Left renal pelvis (tissue), 4 donors: ENCODE data around the gene PPP2R3C. TPM values are rescaled to one million over a fixed set of nuclear protein-coding genes. Genes with fewer than 3 reads are reported as not detected.
"Not testable (repeated sequence)": the region's sequence is repeated elsewhere in the genome, so short reads cannot be mapped to it uniquely, and the experiment has no call there.

Experiments
- DNase-seq, 4 donors: peaks; one replicate each; pipeline ENCODE4 v3.0.0-alpha.2; 2013; ENCODE audit warnings: low read depth in 4 of 4, low spot score in 3 of 4
- polyA plus RNA-seq, 4 donors: library from polyadenylated mRNA; unstranded; fragments of 120-200 nt; gene quantifications; one replicate each; pipeline ENCODE4 v1.2.1, GENCODE V29; 2013; ENCODE audit not compliant: insufficient read length in 4 of 4

Gene PPP2R3C
- 10 to 100 TPM; 42.8 to 57.2 (median 49.7) TPM for polyA plus RNA-seq

DNA sequence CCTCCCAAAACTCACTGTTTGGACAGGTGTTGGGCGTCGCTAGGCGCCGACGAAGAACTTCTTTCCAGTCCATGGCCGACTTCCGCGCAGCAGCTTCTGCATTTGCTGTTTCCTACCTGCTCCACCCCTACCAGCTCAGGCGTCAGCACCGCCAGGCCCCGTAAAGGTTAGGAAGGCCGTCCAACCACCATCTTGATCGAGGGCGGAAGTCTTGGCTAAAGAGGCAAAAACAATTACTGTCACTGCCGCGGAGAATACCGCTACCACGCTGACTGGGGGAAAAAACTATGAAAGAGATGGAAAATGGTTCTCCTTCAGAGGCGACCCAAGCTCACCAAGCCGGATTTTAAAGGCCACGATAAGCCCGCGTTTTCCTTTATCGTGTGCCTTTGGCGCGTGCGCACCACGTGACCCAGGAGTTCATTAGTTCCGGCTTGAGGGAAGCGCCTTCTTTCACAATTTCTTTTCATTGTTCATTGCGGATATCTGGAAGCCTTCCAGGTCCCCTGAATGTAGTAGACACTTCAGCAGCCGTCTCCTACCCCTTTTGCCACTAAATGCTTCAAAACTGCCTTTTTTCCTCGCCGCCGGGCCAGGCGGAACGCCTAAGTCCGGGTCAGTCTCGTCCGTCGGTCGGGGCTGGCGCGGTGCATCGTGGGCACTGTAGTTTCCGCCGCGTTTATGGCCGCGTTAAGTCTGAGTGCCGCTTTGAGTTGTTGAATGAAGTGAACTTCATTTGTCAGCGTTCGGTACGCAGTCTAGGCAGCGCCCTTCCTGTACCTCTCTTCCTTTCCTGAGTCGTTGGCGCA, at the start of gene PPP2R3C, which contains the start of gene PRORP:
PPP2R3C (minus strand) TSS at position 104 of the 809 bp plus-strand sequence; CDS start at position 73, 31 bp downstream.
PRORP (plus strand) TSS at position 666 of the 809 bp plus-strand sequence. CDS start 694 bp downstream, outside the sequence.
- peak; percentile 85 to 93 (median 88) for DNase-seq

DNA sequence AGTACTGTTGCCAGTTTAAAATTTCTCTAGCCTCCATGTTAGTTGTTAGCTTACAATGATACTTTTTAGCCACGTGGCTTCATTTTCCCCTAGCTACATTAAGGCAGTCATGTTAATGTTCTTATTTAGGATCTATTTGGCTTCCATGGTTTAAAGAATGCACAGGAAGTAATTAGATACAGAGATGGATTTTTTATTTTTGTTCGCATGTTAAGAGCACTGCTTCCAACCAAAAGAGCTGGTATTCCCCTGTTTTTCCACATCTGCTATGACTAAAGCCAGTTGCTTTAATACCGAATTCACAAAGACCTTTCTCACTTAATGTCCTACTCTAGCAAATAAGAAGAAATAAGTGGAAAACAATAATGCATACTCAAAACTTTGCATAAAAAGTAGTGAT, 45.7 kb upstream of the PPP2R3C start:
- no peak for DNase-seq

DNA sequence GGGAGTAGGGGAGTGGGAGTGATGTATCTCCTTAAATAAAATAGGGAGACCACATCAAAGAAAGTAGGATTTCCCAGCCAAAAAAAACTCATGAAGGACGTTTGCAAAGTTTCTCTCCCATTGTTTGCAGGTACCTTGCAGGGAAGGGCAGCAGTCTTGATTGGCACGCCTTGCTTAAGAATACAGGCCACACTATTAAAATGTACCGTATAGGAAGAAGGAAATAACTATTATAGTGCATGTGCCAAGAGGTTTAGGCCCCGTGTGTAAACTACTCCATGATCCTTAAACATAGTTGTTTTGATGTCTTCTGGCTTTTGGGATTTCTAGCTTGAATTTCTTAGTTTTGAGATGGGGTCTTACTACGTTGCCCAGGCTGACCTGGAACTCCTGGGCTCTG, 43.1 kb upstream of the PPP2R3C start:
- no peak for DNase-seq

DNA sequence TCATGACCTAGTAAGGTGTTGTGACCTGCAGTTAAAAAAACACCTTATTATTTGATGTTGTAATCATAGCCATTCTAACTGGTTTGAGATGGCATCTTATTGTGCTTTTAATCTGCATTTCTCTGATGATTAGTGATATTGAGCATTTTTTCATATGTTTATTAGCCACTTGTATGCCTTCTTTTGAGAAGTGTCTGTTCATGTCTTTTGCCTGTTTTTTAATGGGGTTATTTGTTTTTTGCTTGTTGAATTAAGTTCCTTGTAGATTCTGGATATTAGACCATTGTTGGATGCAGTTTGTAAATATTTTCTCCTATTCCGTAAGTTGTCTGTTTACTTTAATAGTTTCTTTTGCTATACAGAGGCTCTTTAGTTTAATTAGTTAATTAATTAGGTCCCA, 41.6 kb upstream of the PPP2R3C start:
- DNase-seq = no peak

DNA sequence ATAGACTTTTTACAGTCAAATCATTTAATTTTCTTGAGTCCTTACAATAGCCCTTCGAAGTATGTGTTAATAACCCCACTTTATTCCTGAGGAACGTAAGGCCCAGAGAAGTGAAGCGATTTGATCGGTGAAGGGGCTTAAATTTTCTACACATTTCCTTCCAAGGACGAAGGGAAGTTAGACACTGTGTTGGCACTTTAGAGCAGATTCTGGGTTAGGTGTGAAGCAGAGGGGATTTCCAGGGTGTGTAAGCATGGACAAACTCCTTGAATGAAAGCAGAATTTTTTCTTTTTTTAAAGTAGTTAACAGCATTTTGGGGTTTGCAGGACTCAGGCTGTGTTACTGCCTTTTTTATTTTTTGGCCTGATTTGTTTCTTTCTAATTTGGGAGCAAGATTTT, 39.4 kb upstream of the PPP2R3C start:
- no peak for DNase-seq

DNA sequence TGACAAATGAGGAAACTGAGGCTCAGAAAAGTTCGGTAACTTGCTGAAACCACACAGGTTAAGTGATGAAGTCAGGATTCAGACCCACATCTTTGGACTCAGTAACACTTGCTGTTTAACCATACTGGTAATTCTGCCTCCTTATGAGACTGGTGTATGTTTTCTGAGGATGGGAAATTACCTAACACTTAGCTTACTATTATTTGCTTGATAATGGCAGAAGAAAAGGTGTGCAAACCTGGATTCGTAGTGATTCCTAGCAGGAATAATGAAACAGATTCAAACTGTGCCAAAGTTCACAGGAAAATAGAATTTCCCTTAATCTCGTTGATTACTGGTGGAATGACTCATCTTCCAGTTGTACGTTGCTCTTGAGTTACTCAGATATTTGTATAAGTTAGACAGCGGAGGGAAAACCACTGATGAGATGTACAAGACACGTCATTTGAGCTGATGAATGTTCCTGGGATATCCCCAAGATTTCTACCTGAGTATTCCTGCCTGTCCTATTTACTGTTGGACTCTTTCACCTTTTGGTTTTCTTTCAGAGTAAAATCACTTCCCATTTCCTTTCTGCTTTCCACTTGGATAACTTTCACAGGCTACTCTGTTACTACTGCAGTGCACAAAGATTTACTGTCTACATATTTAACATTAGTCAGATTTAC, 38.1 kb upstream of the PPP2R3C start:
- no peak for DNase-seq

DNA sequence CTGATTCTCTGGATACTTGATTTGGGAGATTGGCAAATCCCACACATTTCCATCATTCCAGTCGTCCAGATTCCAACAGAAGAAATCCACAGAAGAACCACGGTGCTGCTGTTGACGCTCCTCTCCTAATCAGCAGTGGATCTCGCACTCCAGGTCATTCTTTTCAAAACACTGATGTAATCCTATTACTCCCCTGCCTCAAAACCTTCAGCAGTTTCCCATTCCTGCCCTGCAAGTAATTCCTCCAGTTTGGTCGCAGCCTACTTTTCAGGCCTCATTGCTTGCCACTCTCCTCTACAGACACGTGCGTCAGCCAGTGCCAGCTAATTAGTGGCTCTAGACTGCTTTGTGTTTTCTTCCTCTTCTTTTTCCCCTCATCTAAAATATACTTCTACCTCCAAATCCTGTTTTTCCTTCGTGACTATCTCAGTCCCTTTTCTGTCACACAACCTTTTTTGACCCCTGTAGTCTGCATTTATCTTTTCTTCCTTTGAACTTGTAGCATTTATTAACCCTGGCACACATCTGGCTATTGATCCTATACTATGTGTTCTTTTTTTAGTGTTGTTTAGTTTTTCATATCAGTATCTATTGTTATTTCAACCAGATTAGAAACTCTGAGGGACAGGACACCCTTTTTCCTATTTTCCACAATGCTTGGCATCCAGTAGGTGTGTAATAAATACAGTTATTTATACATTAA, 37.3 kb upstream of the PPP2R3C start:
- DNase-seq = peak in 2 of 4 donors; percentile 27 to 53

DNA sequence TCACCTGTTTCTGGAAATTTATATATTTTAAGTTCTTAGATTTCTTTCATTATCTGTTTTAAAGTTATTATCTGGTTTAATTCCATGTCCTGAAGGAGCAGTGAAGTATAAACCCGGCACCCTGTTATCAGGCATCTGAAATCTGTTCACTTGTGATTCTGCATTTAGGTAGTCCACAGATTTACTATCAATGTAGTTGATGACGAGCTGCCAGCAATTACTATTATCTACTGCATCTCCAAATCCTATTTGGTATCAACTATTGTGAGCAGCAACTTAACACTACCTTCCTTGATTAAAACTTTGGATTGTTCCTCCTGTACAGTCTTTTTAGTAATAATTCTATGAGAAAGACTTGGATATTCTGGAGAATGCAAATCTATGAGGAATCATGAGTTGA, 36.7 kb upstream of the PPP2R3C start:
- DNase-seq = no peak

DNA sequence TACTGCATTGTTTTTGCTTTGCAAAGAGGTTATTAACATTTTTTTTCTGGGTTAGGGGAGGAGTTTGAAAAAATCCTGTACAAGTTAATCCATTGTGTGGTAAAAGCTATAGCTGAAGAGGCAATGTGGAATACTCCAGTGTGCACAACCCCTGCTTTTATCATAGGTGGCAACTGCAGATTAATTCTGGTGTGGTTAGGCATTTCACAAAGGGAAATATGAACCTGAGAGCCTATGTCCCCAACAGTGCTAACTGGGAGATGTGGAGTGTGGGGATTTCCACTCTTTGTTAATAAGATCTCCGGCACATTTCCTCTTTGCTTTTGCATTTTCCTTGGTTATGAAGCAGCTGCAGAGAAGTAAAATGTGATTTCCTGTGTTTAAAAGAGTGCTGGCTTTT, 34.2 kb upstream of the PPP2R3C start:
- DNase-seq = no peak

DNA sequence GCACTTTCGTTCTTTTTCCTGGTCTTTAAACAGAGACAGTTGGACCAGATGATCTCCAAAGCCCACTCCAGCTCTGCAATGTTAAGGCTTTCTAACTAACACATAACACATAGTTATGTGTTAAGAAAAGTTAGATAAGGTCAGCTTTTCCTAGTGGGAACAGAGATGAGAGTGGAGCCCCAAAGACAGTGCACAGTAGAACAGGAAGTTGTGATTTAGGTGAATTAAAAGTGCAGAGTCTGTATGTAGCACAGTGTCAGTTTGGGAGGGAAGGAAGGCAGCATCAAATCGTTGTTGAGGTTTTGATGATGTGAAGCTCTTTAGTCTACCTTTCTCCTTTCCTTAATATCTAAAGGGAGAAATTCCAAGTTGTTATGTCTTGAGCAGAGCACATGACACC, 32.2 kb upstream of the PPP2R3C start:
- no peak for DNase-seq

DNA sequence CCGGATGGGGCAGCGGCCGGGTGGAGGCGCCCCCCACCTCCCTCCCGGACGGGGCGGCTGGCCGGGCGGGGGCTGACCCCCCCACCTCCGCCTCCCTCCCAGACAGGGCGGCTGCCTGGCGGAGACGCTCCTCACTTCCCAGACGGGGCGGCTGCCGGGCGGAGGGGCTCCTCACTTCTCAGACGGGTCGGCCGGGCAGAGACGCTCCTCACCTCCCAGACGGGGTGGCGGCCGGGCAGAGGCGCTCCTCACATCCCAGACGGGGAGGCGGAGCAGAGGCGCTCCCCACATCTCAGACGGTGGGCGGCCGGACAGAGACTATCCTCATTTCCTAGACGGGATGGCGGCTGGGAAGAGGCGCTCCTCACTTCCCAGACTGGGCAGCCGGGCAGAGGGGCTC, 30.7 kb upstream of the PPP2R3C start:
- not testable (repeated sequence) for DNase-seq

DNA sequence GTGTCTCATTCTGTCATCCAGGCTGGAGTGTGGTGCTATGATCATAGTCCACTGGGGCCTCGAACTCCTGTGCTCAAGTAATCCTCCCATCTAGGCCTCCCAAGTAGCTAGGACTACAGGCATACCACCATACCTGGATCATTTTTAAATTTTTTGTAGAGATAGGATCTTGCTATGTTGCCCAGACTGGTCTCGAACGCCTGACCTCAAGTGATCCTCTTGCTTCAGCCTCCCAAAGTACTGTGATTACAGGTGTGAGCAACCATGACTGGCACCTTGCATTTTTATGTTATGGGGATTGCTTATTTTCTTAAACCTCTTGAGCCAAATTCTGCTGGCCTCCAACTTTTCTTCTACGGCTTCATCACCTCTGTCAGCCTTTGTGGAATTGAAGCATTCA, 27.4 kb upstream of the PPP2R3C start:
- DNase-seq = no peak

DNA sequence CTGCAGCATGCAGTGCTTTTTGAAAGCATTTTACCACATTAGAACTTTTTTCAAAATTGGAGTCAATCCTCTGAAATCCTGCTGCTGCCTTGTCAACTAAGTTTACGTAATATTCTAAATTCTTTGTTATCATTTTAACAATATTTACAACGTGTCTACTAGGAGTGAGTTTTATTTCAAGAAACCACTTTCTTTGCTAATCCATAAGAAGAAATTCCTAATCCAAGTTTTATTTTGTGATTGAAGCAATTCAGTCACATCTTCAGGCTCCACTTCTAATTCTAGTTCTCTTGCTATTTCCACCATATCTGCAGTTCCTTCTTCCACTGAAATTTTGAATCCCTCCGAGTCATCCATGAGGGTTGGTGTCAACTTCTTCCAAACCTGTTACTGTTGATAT, 25.9 kb upstream of the PPP2R3C start:
- DNase-seq = no peak

DNA sequence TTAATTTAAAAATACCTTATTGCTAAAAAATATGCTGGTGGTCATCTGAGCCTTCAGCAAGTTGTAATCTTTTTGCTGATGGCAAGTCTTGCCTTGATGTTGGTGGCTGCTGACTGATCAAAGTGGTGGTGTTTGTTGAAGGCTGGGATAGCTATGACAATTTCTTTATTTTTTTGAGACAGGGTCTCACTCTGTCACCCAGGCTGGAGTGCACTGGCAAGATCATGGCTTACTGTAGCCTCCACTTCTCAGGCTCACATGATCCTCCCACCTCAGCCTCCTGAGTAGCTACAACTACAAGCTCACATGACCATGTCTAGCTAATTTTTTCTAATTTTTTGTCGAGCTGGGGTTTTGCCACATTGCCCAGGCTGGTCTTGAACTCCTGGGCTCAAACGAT, 25.4 kb upstream of the PPP2R3C start:
- DNase-seq = no peak

DNA sequence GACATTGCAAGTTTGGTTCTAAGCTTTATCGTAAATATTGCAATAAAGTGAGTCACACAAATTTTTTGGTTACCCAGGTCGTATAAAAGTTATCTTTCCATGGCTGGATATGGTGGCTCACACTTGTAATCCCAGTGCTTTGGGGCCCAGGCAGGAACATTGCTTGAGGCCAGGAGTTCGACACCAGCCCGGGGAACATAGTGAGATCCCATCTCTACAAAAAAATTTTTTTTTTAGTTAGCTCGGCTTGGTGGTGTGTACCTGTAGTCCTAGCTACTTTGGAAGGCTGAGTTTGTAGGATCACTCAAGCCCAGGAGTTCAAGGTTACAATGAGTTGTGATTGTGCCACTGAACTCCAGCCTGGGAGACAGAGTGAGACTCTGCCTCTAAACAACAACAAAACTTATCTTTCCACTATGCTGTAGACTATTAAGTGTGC, 24.9 kb upstream of the PPP2R3C start:
- no peak for DNase-seq

DNA sequence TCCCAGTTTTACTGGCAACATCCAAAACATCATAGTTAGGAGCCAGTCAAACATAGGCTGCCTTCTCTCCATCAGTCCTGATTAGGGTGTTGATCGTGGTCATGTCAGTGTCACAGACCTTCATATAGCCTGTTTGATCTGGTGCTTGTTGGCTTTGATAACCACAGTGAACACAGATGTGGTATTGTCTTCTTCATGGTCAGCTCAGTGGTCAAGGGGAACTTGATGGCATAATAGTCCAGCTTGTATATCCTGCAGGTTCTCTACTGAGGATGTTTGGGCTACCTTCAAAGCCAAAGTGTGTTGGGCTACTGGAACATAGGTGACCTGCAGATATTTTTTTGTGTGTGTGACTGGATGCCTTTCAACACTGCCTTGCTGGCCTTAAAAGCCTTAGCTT, 22.2 kb upstream of the PPP2R3C start:
- DNase-seq = no peak

DNA sequence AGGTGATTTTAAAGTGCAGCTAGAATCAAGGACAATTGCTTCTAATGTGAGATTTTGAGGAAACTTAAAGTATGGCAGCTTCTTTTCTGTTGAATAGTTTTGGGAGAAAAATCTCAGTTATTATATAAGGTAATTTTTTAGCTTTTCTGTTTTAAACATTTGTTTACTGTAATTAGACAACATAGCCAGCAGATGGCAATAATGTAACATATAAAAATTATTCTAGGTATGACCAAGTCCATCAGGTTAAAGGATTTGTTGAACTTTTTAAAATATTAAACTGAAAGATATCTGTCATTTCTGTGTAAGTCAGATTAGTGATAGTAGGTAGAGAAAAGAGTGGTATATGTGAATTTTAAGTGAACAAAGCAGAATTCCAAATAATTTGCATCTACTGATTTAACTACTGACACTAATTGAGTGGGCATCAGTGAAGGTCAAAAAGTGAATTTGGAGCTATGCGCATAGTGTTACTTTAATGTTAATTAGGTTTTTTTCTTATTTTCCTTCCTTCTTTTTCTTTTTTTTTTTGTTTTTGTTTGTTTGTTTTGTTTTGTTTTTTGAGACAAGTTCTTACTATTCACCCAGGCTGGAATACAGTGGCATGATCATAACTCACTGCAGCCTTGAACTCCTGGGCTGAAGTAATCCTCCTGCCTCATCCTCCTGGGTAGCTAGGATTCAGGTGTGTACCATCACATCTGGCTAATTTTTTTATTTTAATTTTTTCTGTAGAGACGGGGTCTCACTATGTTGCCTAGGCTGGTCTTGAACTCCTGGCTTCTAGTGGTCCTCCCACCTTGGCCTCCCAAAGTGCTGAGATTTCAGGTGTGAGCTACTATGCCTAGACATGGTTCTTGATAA, 19.2 kb upstream of the PPP2R3C start:
- DNase-seq = no peak

DNA sequence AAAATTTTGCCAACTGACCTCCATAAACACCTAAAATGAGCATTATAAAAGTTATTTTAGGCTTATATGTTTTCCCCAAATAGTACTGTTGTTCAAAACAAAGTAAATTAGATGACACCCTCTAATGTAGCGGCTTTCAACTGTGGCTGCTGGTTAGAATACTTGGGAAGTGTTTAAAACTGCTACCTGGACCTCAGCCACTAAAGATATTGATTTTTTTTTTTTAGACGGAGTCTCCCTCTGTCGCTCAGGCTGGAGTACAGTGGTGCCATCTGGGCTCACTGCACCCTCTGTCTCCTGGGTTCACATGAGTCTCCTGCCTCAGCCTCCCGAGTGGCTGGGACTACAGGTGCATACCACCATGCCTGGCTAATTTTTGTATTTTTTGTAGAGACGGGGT, 16.8 kb upstream of the PPP2R3C start:
- DNase-seq = no peak

DNA sequence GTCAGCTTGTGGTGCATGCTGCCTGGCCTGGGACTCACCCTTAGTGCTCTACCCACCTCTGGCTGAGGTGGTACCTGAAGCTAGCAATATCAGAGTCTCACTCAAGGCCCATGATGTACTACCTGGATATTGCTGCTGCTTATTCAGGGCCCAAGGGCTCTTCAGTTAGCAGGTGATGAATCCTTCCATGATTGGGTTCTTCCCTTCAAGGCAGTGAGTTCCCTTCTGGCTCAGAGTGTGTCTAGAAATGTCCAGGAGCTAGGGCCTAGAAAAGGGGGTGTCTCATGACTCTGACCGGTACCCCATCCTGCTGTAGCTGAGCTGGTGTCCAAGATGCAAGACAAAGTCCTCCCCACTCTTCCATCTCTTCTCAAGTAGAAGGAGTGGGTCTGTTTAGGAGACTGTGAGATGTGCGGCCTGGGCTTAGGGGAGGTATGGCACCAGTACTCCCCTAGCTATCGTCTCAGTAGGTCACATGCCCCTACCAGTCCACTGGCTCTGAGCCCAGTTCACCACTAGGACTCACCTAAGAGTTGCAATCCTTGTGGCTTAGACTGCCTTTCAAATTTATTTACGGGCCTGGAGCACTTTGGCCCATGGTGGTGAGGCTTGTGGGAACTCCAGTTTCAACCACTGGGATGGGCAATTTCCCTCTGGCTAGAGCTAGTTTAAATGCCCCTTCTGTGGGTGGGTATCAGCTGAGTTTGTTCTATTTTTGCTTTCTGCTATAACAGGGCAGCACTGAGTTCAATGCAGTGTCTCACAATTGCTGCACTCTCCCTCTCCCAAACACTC, 12.7 kb upstream of the PPP2R3C start:
- no peak for DNase-seq
